Measurements from ENCODE around the gene SYK. TPM values are rescaled to one million over a fixed set of nuclear protein-coding genes. Genes with fewer than 3 reads are reported as not detected.

The SYK gene
- total RNA-seq, 1 donor from 2014 or later: 42.9 TPM

DNA sequence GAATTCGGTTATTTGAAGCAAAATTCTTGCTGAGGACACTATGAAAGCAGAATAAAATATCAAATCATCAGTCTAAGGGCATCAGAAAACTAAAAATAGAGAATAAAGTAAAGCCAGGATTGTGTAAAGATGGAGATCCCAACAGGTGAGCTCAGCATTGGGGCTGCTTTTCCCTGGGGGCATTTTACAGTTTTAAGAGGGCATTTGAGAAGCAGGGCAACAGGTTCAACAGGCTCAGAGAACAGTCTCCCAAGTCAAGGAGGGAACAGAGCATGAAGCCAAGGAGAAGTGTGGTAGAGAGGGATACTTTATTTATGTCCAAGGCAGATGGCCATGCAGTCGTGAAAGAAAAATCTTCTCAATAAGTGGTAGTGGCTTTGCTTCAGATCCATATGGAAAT, 145.4 kb downstream of the SYK start:
- no peak for DNase-seq (ENCODE audit: low spot score)

Other genes with a start within 250 kb of the SYK start
- gene DIRAS2, start 159.0 kb upstream of the SYK start, total RNA-seq: 26.3 TPM

Data from mucosa of gallbladder (tissue), 1 donor.